Urothelium cell line (cell line): ENCODE data around the gene PINLYP.

Source experiments
- DNase-seq: peaks from one replicate; pipeline ENCODE4 v3.0.0; 2011; ENCODE audit warnings: low spot score, mixed read lengths
- FAIRE-seq: peaks from 2 replicates; lab custom pipeline; 2011; peaks lifted over from hg19 to GRCh38; lab: Jason Lieb, UNC

PINLYP gene

GRCh38 chr19:43625918-43626579 lies 50.4 kb downstream of the PINLYP start:
- FAIRE-seq (no peak), DNase-seq (no peak)

GRCh38 chr19:43626838-43627237 lies 51.2 kb downstream of the PINLYP start:
- DNase-seq (no peak), FAIRE-seq (no peak)

- DNase-seq, result no peak
- FAIRE-seq, result no peak
Observed at GRCh38 chr19:43628646-43629326, 53.2 kb downstream of the PINLYP start.

GRCh38 chr19:43631491-43631890 lies 55.9 kb downstream of the PINLYP start:
- FAIRE-seq, result no peak

More at GRCh38 chr19:43631491-43631890, 55.9 kb downstream of the PINLYP start:
- no peak for DNase-seq
